NCI-H82 (cell line): Measurements from ENCODE around the gene TMEM179.
A peak's percentile ranks its signal among the peaks of the same experiment; 100 is the strongest.
"Not testable (repeated sequence)": the region's sequence is repeated elsewhere in the genome, so short reads cannot be mapped to it uniquely, and the experiment has no call there.

Experiments
- DNase-seq: peaks from one replicate; lab custom pipeline; 2025; lab: John Stamatoyannopoulos, UW

TMEM179 gene

DNA sequence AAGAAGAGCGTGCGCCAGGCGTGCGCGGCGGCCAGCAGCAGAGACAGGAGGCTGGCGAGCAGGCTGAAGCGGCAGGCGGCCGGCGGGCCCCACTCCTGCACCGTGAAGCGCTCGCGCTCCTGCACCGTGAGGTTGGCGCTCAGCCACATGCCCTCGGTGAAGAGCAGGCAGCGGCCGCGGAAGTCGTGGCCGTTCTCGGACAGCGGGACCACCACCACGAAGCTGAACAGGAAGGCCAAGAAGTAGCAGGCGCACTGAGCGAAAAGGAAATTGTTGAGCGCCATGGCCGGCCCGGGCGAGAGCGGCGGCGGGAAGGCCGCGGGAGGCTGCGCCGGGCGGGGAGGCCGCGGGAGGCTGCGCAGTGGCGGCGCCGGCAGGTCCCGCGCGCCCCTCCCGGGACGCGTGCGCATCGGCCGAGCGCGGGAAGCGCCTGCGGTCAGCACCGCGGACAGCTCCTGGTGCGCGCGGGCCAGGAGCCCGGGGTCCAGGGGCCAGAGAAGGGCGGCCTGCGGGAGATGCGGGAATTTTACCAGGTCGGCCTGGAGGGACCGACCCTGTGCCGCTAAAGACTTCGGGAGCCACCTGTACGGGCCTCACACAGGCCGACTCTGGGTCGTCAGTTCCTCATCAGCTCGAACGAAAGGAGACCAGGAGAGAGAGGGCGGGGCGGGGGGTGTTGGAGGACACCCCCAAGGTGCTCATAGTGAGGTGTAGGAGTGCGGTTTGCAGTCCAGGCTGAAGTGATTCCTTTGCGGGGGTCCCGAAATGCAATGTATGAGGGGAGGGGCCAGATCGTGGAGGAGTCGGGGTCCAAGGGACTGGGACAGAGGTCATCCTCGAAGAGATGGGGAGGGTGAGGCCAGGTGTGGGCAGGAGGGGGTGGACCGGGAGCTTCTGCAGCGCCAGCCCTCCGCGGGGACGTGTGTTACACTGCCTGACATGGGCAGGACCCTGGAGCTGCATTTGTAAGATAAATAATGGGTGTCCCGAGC lies at the start of gene TMEM179:
Gene TMEM179 (minus strand): TSS at position 315 of the 992 bp plus-strand sequence. CDS start 31 bp downstream, at position 284.
- peak; percentile 12 for DNase-seq

DNA sequence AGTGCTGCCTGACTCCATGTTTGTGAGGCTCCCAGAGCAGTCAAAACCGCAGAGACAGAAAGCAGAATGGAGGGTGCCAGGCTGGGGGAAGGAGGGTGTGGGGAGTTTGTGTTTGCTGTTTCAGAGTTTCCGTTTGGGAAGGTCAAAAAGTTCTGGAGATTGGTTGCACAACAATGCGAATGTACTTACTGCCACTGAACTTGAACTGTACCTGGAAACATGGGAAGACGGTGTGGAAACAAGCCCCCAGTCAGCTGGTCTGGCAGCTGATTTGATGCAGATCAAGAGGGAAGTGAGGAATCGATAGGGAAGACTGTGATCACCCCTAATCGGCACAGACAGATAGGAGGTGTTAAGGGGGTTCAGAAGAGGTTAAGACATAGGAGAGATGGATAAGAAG lies 49.5 kb upstream of the TMEM179 start:
- no peak for DNase-seq

DNA sequence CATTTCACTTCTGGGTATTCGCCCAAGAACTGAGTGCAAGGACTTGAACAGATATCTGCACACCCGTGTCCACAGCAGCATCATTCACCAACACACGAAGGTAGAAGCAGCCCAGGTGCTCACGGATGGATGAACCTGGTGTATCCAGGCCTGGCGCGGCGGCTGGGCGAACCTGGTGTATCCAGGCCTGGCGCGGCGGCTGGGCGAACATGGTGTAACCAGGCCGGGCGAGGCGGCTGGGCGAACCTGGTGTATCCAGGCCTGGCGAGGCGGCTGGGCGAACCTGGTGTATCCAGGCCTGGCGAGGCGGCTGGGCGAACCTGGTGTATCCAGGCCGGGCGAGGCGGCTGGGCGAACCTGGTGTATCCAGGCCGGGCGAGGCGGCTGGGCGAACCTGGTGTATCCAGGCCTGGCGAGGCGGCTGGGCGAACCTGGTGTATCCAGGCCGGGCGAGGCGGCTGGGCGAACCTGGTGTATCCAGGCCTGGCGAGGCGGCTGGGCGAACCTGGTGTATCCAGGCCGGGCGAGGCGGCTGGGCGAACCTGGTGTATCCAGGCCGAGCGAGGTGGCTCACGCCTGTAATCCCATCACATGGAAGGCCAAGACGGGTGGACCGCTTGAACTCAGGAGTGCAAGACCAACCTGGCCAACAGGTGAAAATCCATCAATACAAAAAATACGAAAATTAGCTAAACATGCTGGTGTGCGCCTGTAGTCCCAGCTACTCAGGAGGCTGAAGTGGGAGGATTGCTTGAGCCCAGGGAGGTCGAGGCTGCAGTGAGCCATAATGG lies 48.8 kb upstream of the TMEM179 start:
- DNase-seq, result not testable (repeated sequence)

DNA sequence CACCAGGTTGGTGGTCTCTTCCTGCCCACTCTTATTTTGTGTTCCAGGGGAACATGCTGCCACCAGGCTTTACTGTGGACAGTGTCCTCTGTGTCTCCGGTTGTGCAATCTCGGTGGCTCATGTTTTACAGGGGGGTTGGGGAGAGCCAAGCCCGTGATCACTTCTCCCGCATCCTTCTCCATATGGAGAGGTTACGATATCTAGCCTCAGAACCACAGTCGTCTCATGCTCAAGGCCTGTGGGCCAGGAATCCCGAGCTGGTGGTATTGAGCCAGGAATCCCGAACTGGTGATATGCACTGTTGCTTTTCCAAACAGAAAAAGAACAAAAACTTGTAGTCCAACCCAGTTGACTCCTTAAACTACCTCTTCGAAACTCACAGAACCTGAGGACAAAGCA lies 47.8 kb upstream of the TMEM179 start:
- no peak for DNase-seq

GRCh38 chr14:104651876-104652260 lies 47.3 kb upstream of the TMEM179 start:
- DNase-seq, result peak; percentile 8

DNA sequence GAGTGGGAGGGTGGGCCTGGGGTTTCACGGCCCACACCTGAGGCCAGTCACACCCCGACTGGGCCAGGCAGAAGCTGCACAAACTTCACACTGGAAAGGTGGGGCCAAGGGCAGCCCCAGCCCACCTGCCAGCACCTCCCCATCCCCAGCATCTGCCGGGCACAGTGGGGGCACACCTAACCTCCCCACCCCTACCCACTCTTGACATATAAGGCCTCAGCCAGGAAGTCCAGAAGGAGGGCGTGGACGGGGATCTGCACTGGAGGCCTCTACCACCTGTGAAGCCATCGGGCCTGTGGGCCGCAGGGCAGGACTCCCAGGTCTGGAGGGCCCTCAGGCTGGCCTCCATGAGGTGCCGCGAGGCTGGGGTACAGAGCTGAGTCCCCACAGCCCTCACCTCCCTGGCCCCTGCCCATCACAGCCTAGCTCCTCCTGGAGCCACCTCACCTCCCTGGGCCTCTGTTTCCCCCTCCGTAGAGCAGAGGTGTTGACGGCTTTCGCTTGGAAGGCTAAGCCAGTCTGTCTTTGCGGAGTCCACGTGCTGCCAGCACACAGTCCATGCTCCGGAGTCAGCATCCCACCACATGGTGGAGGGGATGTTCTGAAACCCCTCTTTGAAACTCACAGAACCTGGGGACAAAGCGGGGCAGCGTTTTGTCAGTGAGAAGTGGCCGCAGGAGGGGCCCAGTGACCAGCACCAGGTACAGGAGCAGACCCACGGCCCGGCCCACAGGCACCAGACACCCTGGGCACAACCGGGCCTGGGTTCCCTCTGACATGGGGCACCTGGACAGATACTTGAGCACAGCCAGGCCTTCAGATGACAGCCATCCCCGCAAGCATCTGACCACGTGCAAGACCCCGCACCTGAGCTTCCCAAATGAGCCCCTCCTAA lies 46.7 kb upstream of the TMEM179 start:
- no peak for DNase-seq

DNA sequence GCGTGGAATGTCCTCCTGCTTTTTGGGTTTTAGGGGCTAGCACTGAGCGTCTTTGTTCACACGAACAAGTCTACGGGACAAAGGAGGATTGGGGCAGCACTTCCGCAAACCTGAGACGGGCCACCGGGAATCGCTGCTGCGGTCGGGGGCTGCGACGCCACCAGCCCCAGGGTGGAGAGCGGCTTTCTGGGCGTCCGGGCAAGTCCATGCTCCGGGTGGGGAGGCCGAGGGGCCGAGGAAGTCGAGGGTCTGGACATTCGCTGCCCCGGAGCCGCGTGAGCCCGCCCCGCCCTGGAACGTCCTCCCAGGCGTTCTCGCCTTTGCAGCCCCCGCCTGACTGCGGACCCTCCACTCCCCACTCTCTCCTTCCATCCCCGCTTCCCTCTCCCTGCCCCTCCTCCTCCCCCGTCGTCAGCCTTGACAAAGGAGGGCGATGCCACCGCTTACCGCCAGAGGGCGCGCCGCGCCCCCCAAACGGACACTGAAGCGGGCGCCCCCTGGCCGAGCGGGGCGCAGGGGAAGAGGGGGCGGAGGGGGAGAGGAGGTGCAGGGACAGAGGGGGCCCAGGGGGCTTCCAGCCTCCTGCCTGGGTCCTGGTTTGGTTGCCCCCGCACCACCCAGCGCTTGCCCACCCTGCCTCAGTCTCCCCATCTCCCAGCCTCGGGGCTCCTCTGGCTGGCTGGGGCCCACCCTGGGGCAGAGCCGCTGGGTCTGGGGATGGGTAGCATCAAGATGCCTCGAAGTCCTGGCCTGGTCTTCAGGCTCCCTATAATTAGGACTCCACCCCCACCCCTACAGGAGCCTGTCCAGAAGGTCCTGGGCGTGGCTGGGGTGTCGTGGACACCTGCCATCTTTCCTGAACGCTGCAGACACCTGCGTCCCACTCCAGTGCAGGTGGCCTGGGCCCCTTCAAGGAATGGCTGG lies 45.7 kb upstream of the TMEM179 start:
- peak; percentile 64 for DNase-seq

GRCh38 chr14:104647467-104648043 lies 43.0 kb upstream of the TMEM179 start:
- DNase-seq, result no peak

- DNase-seq, result no peak
Measured at GRCh38 chr14:104644656-104645378, 40.2 kb upstream of the TMEM179 start.

DNA sequence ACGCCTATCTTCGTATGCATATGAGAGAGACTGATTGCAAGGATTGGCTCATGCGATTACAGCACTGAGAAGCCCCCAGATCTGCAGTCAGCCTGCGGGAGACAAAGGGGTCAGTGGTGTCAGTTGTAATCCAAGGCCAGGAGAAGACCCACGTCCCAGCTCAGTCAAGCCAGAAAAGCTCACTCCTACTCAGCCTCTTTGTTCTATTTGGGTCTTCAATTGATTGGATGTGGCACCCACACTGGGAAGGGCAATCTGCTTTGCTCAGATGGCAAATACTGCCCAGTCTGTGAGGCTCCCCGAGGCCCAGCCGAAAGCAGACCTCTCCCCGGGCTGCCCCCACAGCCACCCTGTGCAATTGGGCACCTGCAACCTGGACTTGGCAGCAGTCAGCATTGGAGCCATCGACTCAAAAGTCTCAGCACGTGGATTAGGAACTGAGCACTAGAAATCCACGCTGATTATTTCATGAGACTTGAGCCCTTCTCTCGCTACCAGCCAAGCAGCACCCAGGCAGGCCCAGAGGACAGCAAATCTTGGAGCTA lies 39.6 kb upstream of the TMEM179 start:
- no peak for DNase-seq

GRCh38 chr14:104643306-104643705 lies 38.7 kb upstream of the TMEM179 start:
- no peak for DNase-seq

- DNase-seq, result no peak
Measured at GRCh38 chr14:104642540-104642868, 37.9 kb upstream of the TMEM179 start.

DNA sequence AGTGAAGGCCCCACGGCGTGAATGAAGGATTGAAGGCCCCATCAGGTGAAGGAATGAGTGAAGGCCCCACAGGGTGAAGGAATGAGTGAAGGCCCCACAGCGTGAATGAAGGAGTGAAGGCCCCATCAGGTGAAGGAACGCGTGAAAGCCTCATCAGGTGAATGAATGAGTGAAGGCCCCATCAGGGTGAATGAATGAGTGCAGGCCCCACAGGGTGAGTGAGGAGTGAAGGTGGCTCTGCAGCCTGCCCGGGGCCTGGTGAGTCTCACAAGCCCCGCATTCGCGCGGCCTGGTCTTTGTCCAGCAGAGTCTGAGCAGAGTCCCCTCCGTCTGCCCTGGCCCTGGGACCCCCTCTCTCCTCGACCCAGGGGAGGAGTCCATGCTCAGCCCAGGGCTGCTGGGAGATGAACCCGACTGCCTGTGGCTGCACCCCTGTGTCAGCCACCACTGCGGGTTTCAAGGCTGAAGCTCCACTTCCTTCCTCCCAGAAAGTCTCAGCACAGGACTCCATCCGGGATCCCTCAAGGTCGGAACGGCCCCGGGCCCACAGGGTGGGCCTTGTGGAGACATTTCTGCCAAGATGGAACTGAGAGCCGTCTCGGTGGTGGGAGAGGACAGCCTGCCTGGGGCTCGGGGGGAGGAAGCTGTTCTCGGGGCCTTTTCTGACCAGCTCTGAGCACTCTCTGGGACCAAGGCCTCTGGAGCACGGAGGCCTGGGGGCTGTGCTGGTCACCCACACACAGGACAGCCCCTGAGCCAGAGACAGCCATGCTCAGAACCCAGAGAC lies 37.4 kb upstream of the TMEM179 start:
- DNase-seq, result no peak

DNA sequence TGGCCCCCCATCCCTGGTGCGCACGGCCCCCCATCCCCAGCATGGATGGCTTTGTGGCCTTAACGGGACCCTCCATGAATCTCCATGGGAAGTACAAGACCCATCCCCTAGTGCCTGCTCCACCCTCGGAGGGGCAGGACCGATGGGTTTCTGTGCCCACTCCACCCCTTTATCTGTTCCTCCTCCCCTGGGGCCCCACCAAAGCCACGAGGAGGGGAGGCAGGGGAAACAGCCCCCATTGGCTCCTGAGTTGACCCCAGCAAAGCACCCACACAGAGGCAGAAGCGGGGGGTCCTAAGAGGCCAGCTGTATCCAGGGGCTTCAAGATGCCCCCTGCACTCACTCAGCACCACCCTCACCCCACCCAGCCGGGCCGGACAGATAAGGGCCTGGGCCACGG lies 36.1 kb upstream of the TMEM179 start:
- no peak for DNase-seq

GRCh38 chr14:104639885-104640548 lies 35.4 kb upstream of the TMEM179 start:
- DNase-seq, result peak; percentile 68

DNA sequence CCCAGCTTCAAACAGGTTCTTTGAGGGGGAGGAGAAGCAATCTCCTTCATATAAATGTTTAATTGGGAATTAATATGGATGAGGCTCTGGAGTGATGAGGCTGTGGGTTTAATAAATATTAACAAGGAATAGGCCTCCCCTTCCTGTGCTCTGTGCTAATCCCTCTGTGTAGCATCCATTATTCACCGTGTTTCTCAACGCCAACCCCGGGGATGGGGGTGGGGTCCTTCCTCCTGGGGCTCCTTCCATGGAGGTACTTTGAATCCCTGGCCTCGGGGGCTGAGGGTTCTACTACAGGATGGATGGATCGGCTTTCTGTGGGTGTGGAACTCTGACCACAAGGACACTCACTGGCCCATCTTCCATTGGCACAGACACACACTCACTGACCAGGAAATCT lies 34.9 kb upstream of the TMEM179 start:
- DNase-seq, result no peak

- DNase-seq, result no peak
Measured at GRCh38 chr14:104638927-104639450, 34.4 kb upstream of the TMEM179 start.

GRCh38 chr14:104638190-104638589 lies 33.6 kb upstream of the TMEM179 start:
- no peak for DNase-seq
